GM19395 (cell line): ENCODE data around the gene STARD5.
A peak's percentile ranks its signal among the peaks of the same experiment; 100 is the strongest.
"Not testable (repeated sequence)": the region's sequence is repeated elsewhere in the genome, so short reads cannot be mapped to it uniquely, and the experiment has no call there.

Source experiments
- ATAC-seq: cut with Tn5 transposase; IDR thresholded peaks from one replicate; pipeline ENCODE4 v1.9.1; 2021; ENCODE audit warnings: mild to moderate bottlenecking, moderate library complexity; ENCODE audit not compliant: unreplicated experiment

The STARD5 gene

GRCh38 chr15:81323944-81324881, at the start of gene STARD5:
Gene STARD5, minus strand, starts transcription at chr15:81324141. Its CDS starts 42 bp downstream, at chr15:81324099.
- peak; percentile 98 for ATAC-seq

GRCh38 chr15:81373176-81373575, 49.2 kb upstream of the STARD5 start:
- ATAC-seq: no peak

GRCh38 chr15:81372575-81372974, 48.6 kb upstream of the STARD5 start:
- ATAC-seq: no peak

- no peak for ATAC-seq
Measured at GRCh38 chr15:81363718-81364500, 40.0 kb upstream of the STARD5 start.

- no peak for ATAC-seq
Measured at GRCh38 chr15:81363276-81363675, 39.3 kb upstream of the STARD5 start.

GRCh38 chr15:81362790-81363189, 38.8 kb upstream of the STARD5 start:
- no peak for ATAC-seq

GRCh38 chr15:81361891-81362290, 38.0 kb upstream of the STARD5 start:
- no peak for ATAC-seq

GRCh38 chr15:81360491-81360890, 36.5 kb upstream of the STARD5 start:
- no peak for ATAC-seq

GRCh38 chr15:81358248-81358647, 34.3 kb upstream of the STARD5 start:
- ATAC-seq: no peak

- ATAC-seq: no peak
Measured at GRCh38 chr15:81357180-81357686, 33.3 kb upstream of the STARD5 start.

- no peak for ATAC-seq
Measured at GRCh38 chr15:81356252-81356651, 32.3 kb upstream of the STARD5 start.

GRCh38 chr15:81351651-81352050, 27.7 kb upstream of the STARD5 start:
- no peak for ATAC-seq

- no peak for ATAC-seq
Measured at GRCh38 chr15:81349271-81349670, 25.3 kb upstream of the STARD5 start.

GRCh38 chr15:81348691-81349090, 24.8 kb upstream of the STARD5 start:
- not testable (repeated sequence) for ATAC-seq

GRCh38 chr15:81347910-81348309, 24.0 kb upstream of the STARD5 start:
- no peak for ATAC-seq

- ATAC-seq: no peak
Measured at GRCh38 chr15:81346611-81347010, 22.7 kb upstream of the STARD5 start.

GRCh38 chr15:81343371-81343770, 19.4 kb upstream of the STARD5 start:
- no peak for ATAC-seq

- no peak for ATAC-seq
Measured at GRCh38 chr15:81341351-81341750, 17.4 kb upstream of the STARD5 start.

GRCh38 chr15:81339851-81340250, 15.9 kb upstream of the STARD5 start:
- no peak for ATAC-seq

- ATAC-seq: no peak
Measured at GRCh38 chr15:81339321-81339720, 15.4 kb upstream of the STARD5 start.

GRCh38 chr15:81338170-81339007, 14.4 kb upstream of the STARD5 start:
- ATAC-seq: no peak
